Hematopoietic multipotent progenitor cell treated with erythropoietin and hydrocortisone succinate and interleukin-3 and kit ligand, for 8 days (in vitro differentiated cells): ENCODE data around the gene FAM149A.

Experiments used
- DNase-seq: peaks from one replicate; pipeline ENCODE4 v3.0.0-alpha.2; 2015

Gene FAM149A

GRCh38 chr4:186166852-186167512 is 62.5 kb downstream of the FAM149A start:
- no peak for DNase-seq

GRCh38 chr4:186167605-186168004 is 63.1 kb downstream of the FAM149A start:
- DNase-seq, result no peak

- DNase-seq, result no peak
Measured at GRCh38 chr4:186168750-186169149, 64.2 kb downstream of the FAM149A start.

- DNase-seq, result no peak
Measured at GRCh38 chr4:186169333-186169944, 64.9 kb downstream of the FAM149A start.

GRCh38 chr4:186169945-186170802 is 65.7 kb downstream of the FAM149A start:
- DNase-seq, result no peak

GRCh38 chr4:186170966-186171365 is 66.5 kb downstream of the FAM149A start:
- no peak for DNase-seq

- no peak for DNase-seq
Measured at GRCh38 chr4:186172546-186172945, 68.0 kb downstream of the FAM149A start.

- DNase-seq, result no peak
Measured at GRCh38 chr4:186188107-186188506, 83.6 kb downstream of the FAM149A start.

- DNase-seq, result peak; percentile 8
Measured at GRCh38 chr4:186189656-186190055, 85.2 kb downstream of the FAM149A start.

GRCh38 chr4:186190581-186191199 is 86.2 kb downstream of the FAM149A start:
- DNase-seq, result peak; percentile 57

GRCh38 chr4:186191200-186192065 is 86.9 kb downstream of the FAM149A start, which contains the start of gene CYP4V2:
TSS of gene CYP4V2 (plus strand) at chr4:186191567. CDS start at chr4:186191824, 257 bp downstream.
- peak; percentile 86 for DNase-seq

- DNase-seq, result peak; percentile 47
Measured at GRCh38 chr4:186192066-186192612, 87.6 kb downstream of the FAM149A start.

- DNase-seq, result no peak
Measured at GRCh38 chr4:186193851-186194250, 89.3 kb downstream of the FAM149A start.

- DNase-seq, result no peak
Measured at GRCh38 chr4:186196063-186196462, 91.6 kb downstream of the FAM149A start.

- DNase-seq, result no peak
Measured at GRCh38 chr4:186200516-186200915, 96.0 kb downstream of the FAM149A start.

- DNase-seq, result no peak
Measured at GRCh38 chr4:186201010-186201409, 96.5 kb downstream of the FAM149A start.

GRCh38 chr4:186201535-186202230 is 97.2 kb downstream of the FAM149A start:
- DNase-seq, result peak; percentile 80

- no peak for DNase-seq
Measured at GRCh38 chr4:186202490-186203140, 98.1 kb downstream of the FAM149A start.

GRCh38 chr4:186203406-186203805 is 98.9 kb downstream of the FAM149A start:
- DNase-seq, result peak; percentile 83

GRCh38 chr4:186204103-186204559 is 99.6 kb downstream of the FAM149A start:
- DNase-seq, result peak; percentile 85

- DNase-seq, result no peak
Measured at GRCh38 chr4:186204686-186205085, 100.2 kb downstream of the FAM149A start.
